ENCODE results near the gene FAM83E. TPM values are rescaled to one million over a fixed set of nuclear protein-coding genes. Genes with fewer than 3 reads are reported as not detected.
A peak's percentile ranks its signal among the peaks of the same experiment; 100 is the strongest.

Gene FAM83E
- polyA plus RNA-seq, 3 donors, result not detected

DNA sequence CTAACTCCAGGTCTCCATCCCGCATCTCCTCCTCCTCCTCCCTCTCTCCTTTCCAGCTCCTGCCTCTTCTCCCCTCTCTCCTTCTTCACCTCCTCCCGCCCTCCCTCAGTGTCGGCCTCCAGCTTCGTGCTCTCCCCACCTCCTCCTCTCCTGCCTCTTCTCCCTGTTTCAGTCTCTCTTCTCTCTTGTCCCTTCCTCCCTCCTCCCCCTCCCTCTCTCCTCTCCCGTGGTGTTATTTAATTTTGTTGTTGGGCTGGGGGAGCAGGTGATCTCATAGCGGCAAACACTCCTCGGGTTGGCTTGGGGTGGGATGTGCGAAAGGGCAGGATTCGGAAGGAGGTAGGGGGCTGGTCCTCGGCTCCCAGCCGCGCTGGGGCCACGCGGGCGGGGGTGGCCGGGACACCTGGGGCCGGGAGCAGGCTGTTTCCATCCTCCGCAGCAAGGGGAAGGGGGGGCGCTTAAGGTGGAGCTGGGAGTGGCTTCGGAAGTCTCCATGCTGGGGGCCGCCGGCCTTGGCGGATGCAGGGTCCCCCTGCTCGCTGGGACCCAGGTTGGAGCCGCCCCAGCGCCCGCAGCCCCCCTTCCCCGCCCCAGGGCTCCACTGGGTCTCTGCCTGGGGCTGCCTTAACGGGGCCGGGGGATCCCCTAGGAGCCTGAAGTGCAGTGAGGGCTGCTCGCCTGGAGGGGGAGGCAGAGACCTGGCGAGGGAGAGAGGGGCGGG, 31.3 kb upstream of the FAM83E start, which contains the start of gene CA11:
CA11 (minus strand) TSS at position 187 of the 721 bp plus-strand sequence. CDS start 555 bp downstream, outside the sequence.
- TF ChIP-seq, protein P1, sequence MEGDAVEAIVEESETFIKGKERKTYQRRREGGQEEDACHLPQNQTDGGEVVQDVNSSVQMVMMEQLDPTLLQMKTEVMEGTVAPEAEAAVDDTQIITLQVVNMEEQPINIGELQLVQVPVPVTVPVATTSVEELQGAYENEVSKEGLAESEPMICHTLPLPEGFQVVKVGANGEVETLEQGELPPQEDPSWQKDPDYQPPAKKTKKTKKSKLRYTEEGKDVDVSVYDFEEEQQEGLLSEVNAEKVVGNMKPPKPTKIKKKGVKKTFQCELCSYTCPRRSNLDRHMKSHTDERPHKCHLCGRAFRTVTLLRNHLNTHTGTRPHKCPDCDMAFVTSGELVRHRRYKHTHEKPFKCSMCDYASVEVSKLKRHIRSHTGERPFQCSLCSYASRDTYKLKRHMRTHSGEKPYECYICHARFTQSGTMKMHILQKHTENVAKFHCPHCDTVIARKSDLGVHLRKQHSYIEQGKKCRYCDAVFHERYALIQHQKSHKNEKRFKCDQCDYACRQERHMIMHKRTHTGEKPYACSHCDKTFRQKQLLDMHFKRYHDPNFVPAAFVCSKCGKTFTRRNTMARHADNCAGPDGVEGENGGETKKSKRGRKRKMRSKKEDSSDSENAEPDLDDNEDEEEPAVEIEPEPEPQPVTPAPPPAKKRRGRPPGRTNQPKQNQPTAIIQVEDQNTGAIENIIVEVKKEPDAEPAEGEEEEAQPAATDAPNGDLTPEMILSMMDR (IDR thresholded peaks at IDR 0.05), result peak; percentile 88
- intact Hi-C loops (cut with micrococcal nuclease), result loop anchor here (1.0 to 10.0 kb wide), 6 partner anchors 29 to 191 kb away; partner anchors contain the start of genes HSD17B14 (in 2 of the 2) and MAMSTR (in 1 of the 2)
- H3K9me3 Mint-ChIP-seq, result peaks cover 0 to 3% (median 0%) of the 10 kb centered on the region in 7 donors
- H3K4me1 Mint-ChIP-seq, result peaks cover 44% of the 10 kb centered on the region
- Histone ChIP-seq H3K9ac (ENCODE audit: insufficient read depth, low read length, poor library complexity, severe bottlenecking) (peak within 1 kb of the TSS; percentile 33), H3K36me3 (replicated peaks in 1 of 2; ENCODE audit: control insufficient read depth in 1 of 2, insufficient read depth in 2 of 2, low read length in 2 of 2) (no peaks in the 10 kb centered on the region), H3K4me1 (ENCODE audit: control insufficient read depth in 1 of 2, insufficient read depth in 2 of 2, low read length in 2 of 2) (peaks cover 30 to 44% of the 10 kb centered on the region in 2 donors), H3K4me3 (replicated peaks in 1 of 3; ENCODE audit: low read depth in 2 of 3, low read length in 3 of 3) (peak within 1 kb of the TSS; percentile 33 to 75 (median 37)), H2AFZ (ENCODE audit: insufficient read depth, low read depth, low read length, poor library complexity, severe bottlenecking) (peak within 1 kb of the TSS; percentile 83), H4K20me1 (ENCODE audit: insufficient read depth, low read length) (no peaks in the 10 kb centered on the region), H3K4me2 (replicated peaks; ENCODE audit: extremely low read depth, low read length, poor library complexity, severe bottlenecking) (peak within 1 kb of the TSS; percentile 91), H3K79me2 (ENCODE audit: insufficient read depth, low read length) (no peaks in the 10 kb centered on the region), H3K27me3 (ENCODE audit: control insufficient read depth in 2 of 2, insufficient read depth in 2 of 2, low read length in 2 of 2) (peaks cover 0 to 10% of the 10 kb centered on the region in 2 donors), H3K9me3 (replicated peaks in 1 of 2; ENCODE audit: control insufficient read depth in 1 of 2, insufficient read depth in 1 of 2, low read length in 2 of 2) (no peaks in the 10 kb centered on the region), H3K27ac (ENCODE audit: low read depth in 1 of 2, low read length in 2 of 2) (no peak within 1 kb of the TSS)
- peak within 1 kb of the TSS; percentile 15 to 80 (median 66) for H3K27ac Mint-ChIP-seq
- DNase-seq, result peak; percentile 73 to 83 (median 83)
- peaks cover 11 to 28% (median 25%) of the 10 kb centered on the region in 3 donors for H3K27me3 Mint-ChIP-seq (ENCODE audit: low read depth in 3 of 3)
- H3K36me3 Mint-ChIP-seq, result peaks cover 0 to 6% of the 10 kb centered on the region in 2 donors
- WGBS (ENCODE audit: insufficient coverage), result under 1% methylated on average over 21 of the region's 33 CpGs
- peak within 1 kb of the TSS; percentile 76 to 94 for H3K4me3 Mint-ChIP-seq

DNA sequence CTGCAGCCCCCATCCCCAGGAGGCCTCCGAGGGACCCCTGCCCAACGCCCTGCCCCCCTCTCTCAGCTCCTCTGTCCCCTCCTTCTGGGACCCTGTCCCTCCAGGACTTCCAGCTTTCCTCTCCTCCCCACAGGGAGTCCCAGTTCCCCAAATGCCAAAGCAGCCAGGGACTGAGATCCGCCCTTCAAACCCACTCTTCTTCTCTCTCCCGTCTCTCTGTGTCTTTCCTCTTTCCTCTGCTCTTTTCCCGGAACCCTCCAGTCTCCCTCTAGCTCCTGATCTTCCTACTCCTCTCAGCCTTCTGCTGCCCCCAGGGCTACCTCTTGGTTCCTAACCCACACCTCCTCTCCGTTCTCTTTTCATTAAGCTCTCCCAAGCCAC, 30.7 kb upstream of the FAM83E start:
- peak overlapping the region; percentile 33 to 75 (median 37) for H3K4me3 ChIP-seq (replicated peaks in 1 of 3; ENCODE audit: low read depth in 2 of 3, low read length in 3 of 3)
- H4K20me1 ChIP-seq (ENCODE audit: insufficient read depth, low read length), result no peaks in the 10 kb centered on the region
- H3K27me3 Mint-ChIP-seq (ENCODE audit: low read depth in 3 of 3), result peaks cover 11 to 28% (median 28%) of the 10 kb centered on the region in 3 donors
- peaks cover 44% of the 10 kb centered on the region for H3K4me1 Mint-ChIP-seq
- H3K36me3 Mint-ChIP-seq, result peaks cover 0 to 6% of the 10 kb centered on the region in 2 donors
- H3K9ac ChIP-seq (ENCODE audit: insufficient read depth, low read length, poor library complexity, severe bottlenecking), result no peak overlapping the region
- WGBS (ENCODE audit: insufficient coverage), result 0% methylated on average over 6 of the region's 6 CpGs
- peaks cover 30 to 44% of the 10 kb centered on the region in 2 donors for H3K4me1 ChIP-seq (ENCODE audit: control insufficient read depth in 1 of 2, insufficient read depth in 2 of 2, low read length in 2 of 2)
- TF ChIP-seq, protein P1 (IDR thresholded peaks at IDR 0.05), result no peak
- H3K4me3 Mint-ChIP-seq, result peak overlapping the region; percentile 76 to 94
- H3K4me2 ChIP-seq (replicated peaks; ENCODE audit: extremely low read depth, low read length, poor library complexity, severe bottlenecking), result peak overlapping the region; percentile 91
- peak overlapping the region; percentile 83 for H2AFZ ChIP-seq (ENCODE audit: insufficient read depth, low read depth, low read length, poor library complexity, severe bottlenecking)
- H3K9me3 ChIP-seq (replicated peaks in 1 of 2; ENCODE audit: control insufficient read depth in 1 of 2, insufficient read depth in 1 of 2, low read length in 2 of 2), result no peaks in the 10 kb centered on the region
- DNase-seq, result peak in 1 of 3 donors; percentile 21
- H3K27ac ChIP-seq (ENCODE audit: low read depth in 1 of 2, low read length in 2 of 2), result no peak overlapping the region
- H3K27me3 ChIP-seq (ENCODE audit: control insufficient read depth in 2 of 2, insufficient read depth in 2 of 2, low read length in 2 of 2), result peaks cover 0 to 10% of the 10 kb centered on the region in 2 donors
- intact Hi-C loops (cut with micrococcal nuclease), result loop anchor here (5.0 to 10.0 kb wide), 5 partner anchors 69 to 192 kb away; partner anchors contain the start of genes HSD17B14 (in 2 of the 2) and MAMSTR (in 1 of the 2)
- no peaks in the 10 kb centered on the region for H3K79me2 ChIP-seq (ENCODE audit: insufficient read depth, low read length)
- H3K9me3 Mint-ChIP-seq, result peaks cover 0 to 3% (median 0%) of the 10 kb centered on the region in 7 donors
- H3K27ac Mint-ChIP-seq, result peak overlapping the region in 5 of 7 donors; percentile 61 to 80 (median 66)
- H3K36me3 ChIP-seq (replicated peaks in 1 of 2; ENCODE audit: control insufficient read depth in 1 of 2, insufficient read depth in 2 of 2, low read length in 2 of 2), result no peaks in the 10 kb centered on the region
